GM19193 (cell line): ENCODE measurements around the gene CD55.

Experiments used
- POLR2A ChIP-seq: IDR thresholded peaks from 4 replicates; pipeline ENCODE4 v1.6.1; 2011; ENCODE audit not compliant: insufficient read depth, insufficient read length; ENCODE audit errors: extremely low read depth

CD55 gene

DNA sequence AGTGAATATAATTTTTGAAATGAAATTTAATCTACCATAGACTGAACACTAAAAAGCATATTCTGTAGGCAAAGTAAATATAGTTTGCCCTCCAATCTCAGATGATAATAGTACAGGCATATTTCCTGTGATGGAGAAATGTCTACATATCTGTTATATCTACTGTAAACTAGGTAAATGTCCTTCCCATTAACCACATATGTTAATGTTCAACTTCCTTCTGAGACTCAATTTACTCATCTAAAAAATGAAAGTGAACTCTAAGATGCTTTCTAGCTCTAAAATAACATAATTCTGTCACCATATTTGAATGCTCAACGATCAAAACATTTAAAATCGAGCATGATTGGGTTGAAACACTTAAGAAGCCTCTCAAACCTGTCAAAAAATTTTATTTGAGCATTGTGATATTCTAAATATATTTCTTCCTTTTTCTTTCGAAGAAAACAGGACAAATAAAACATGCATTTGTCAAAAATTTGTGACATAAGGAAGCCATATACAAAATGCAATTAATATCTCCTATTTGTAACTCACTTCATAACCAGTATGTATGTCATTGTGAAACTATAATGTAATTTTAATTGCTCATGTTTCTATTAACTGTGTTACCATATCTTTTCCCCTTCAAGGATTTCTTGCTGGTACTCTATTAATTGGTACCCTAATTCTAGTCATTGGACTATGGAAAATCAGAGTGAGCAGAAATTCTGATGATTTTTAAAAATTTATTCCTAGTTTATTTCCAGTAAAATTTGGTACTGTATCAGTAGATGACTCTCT lies 34.2 kb downstream of the CD55 start:
- no peak for TF ChIP-seq POLR2A

DNA sequence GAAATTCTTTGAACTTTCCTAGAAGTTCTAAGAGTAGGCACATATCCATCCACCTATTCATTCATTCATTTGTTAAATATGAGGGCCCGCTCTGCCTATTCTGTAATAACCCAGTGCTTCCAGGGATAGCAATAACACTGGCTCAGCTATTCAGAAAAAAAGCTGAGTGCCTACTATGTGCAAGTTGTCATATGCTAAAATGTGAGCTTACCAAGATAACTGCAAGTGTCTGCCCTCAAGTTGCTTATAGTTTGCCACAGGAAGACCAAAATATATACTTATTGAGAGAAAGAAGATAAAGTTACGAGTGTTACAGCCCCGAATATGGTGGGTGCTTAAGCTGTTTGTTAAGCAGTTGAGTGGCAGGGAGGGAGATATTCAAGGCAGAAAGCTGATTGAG lies 39.6 kb downstream of the CD55 start:
- no peak for TF ChIP-seq POLR2A

DNA sequence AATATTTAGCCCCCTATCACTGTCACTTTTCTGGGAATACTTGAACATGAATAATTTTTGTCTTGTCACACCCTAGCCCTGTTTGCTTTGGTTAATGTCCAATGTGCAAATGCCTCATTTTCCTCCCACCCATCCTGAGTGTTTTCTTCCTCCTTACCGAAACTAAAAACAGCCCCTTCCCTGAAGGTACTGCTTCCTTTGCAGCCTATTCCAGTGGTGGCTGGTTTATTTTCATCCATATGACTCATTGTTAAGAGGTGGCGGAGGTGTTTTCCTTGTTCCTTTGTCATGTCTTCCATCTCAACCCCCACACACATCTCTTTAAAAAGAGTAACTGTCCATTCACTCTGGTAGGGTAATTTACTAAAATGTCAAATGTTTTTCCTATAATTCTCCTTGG lies 40.4 kb downstream of the CD55 start:
- TF ChIP-seq POLR2A = no peak

DNA sequence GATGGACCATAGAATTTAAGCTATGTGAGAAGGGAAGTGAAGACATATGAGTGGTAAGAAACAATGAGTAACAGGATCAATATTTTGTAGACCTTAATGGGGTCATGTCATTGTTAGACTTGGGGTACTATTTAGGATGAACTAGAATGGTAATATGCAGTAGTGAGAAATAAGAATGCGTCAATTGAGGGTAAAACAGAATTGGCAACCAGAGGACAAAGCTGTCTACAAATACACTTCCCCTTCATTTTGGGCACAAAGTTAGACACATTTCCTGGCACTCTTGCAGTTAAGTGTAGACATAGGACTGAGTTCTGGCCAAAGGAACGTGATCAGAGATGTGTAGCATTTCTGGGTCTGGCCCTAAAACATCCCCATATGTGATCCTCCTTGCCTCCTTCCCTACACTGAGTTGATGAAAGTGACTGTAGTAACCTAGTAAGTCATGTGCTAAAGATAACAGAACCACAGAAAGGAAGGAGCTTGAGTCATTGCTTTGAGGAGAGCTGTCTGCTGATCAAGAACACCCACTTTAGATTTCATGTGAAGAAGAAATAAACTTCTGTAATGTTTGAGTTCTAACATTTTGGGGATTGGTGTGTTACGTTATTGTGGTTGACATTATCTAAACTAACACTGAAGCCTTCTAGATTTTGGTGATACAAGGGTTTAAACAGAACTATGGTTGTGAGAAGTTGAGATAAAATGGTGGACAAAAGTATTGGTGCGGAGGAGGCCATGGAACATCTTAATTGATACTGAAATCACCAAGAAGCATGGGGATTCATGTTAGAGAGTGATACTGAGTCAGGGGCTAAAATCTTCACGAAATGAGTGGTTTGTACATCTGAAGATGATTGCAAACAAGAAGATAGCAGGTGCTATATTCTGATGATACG lies 41.7 kb downstream of the CD55 start:
- TF ChIP-seq POLR2A = no peak

DNA sequence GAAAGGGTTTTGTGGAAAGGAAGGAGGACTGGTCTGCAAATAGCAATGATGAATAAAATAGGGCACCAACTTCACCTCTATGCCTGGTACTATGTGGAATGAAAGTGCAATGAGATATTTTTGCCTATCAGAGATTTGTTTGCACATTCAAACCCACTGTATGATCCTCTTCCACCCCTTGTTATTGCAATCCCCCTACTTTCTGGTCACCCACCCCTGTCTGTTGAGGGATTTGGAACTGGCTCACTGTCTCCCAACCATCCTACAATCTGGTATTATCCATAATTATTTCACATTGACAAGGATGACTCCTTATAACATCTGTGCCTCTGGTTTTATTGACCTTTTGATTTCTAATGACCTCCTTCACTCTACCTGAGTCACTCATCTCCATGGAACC lies 42.4 kb downstream of the CD55 start:
- no peak for TF ChIP-seq POLR2A

- no peak for TF ChIP-seq POLR2A
These were observed 43.1 kb downstream of the CD55 start for GRCh38 chr1:207364614-207365013.

DNA sequence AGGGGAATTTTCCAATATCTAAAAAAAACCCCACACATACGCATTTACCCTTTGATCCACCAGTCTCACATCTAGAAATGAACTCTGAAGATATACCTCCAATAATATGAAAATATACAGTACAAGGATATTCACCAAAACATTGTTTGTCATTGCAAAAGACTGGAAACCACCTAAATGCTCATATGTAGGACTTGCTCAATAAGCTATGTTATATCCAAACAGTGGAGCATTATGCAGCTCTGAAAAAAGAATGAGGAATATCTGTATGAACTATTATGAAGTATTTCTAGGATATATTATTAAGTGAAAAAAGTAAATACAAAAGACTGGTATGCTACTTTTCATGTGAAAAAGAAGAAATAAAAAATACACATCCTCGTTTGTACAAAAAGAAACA lies 43.6 kb downstream of the CD55 start:
- TF ChIP-seq POLR2A = no peak

- TF ChIP-seq POLR2A = no peak
These were observed 44.5 kb downstream of the CD55 start for GRCh38 chr1:207366022-207366421.

GRCh38 chr1:207388721-207389120 lies 67.2 kb downstream of the CD55 start:
- no peak for TF ChIP-seq POLR2A

DNA sequence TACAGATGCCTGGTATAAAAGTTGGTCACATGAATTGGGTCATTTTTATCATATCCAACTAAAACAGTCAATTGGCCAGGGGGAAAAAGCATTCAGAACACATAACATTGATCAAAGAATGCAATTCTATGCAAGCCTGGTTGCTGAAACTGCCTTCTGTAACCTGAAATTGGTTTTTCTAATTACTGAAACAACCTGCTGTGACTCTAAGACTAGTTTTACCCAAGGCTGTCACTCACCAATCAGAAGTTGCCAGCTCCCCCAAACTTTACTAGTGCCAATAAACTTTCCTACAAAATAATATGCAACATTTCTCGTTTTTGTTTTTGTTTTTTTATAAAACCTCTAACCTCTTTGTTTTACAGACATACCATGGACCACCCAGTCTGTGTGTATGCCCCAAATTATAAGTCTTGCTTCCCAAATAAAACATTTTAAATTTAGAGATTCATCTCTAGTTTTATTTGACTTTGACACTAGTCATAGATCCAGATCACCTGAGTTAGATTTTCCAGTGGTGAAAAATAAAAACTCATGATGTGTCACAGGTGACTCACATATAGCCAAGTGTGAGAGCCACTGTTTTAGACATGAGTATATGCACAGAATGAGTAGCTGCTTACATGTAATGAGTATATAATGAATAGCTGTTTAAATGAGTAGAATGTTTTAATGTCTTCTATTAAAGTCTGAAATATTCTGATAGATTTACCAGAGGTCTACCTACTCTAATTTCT lies 68.4 kb downstream of the CD55 start:
- TF ChIP-seq POLR2A = no peak

DNA sequence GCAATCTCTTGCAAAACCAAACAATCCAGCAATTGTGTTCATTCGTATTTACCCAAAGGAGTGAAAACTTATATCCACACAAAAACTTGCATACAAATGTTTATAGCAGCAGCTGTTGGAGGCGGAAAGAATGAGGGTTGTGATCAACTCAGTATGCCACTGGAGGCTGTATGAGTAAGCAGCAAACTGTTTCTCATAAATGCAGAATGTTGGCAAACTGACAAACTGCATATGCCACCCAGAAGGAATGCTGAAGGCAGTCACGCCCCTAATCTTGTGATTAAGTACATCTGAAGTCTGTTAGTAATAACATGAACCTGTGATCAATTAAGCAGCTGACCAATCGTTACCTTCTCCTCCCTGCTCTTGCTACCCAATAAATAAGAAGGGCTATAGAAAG lies 72.1 kb downstream of the CD55 start:
- TF ChIP-seq POLR2A = no peak

GRCh38 chr1:207396168-207396746 lies 74.8 kb downstream of the CD55 start:
- no peak for TF ChIP-seq POLR2A

DNA sequence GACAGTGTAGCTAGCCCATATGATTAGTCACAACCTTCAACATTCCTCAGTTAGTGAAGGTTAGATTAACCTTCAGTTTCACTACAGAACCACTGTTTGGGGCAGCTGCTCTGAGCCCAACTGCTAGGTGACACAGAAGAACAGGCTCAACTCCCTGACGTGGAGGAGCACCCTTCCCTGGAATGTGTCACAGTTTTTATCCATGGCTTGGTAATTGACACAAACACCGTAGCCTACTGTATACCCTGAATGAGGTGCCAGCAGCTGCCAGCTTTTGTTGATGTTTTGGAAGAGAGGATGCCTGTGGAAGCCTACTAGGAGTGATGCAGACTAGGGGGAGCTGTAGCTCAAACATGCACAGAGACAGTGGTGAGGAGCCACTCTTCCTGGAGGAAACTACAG lies 76.0 kb downstream of the CD55 start:
- no peak for TF ChIP-seq POLR2A

DNA sequence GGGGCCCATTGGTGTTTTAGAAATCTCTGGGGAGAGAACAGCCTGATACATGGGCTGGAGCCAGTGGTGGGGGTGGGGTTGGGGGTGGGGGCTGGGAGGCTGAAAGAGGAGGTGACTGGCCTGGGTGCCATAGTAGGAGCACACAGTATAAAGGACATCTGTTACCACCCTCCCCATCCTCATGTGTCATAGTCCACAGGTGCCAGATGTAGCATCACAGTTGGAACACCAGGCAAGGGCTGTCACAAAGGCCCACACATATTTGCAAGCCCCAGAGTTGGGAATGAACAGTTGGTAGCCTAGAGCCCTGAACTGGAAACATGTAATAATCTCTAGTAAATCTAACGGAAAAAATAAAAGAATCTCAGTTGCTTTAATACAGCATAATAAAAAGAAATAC lies 77.5 kb downstream of the CD55 start:
- no peak for TF ChIP-seq POLR2A

- TF ChIP-seq POLR2A = no peak
These were observed 80.1 kb downstream of the CD55 start for GRCh38 chr1:207401578-207401977.

- TF ChIP-seq POLR2A = no peak
These were observed 81.3 kb downstream of the CD55 start for GRCh38 chr1:207402744-207403143.
